Testis (tissue), 3 donors: Measurements from ENCODE around the gene KERA. TPM values are rescaled to one million over a fixed set of nuclear protein-coding genes. Genes with fewer than 3 reads are reported as not detected.

Experiments
- DNase-seq: peaks from one replicate; pipeline ENCODE4 v3.0.0-alpha.2; 2019
- H3K27ac ChIP-seq, 2 donors: fragments of 200-600 bp; sonication (generic); one replicate each; pipeline ENCODE4 v1.5.1; 2019
- H3K27me3 ChIP-seq: fragments of 200-600 bp; sonication (generic); one replicate; pipeline ENCODE4 v1.5.1; 2019
- H3K36me3 ChIP-seq: fragments of 200-600 bp; sonication (generic); one replicate; pipeline ENCODE4 v1.5.1; 2017; ENCODE audit warnings: low read depth; ENCODE audit errors: missing control alignments
- H3K4me1 ChIP-seq: fragments of 200-600 bp; sonication (generic); one replicate; pipeline ENCODE4 v1.5.1; 2019
- H3K4me3 ChIP-seq, 2 donors: fragments of 200-600 bp; sonication (generic); one replicate each; pipeline ENCODE4 v1.5.1; 2017 to 2019
- H3K9me3 ChIP-seq: fragments of 200-600 bp; sonication (generic); one replicate; pipeline ENCODE4 v1.5.1; 2017
- CTCF ChIP-seq, 3 experiments: fragments of 450-650 bp in 2 of 3; fragments of 200-600 bp in 1 of 3; sonication (generic) in 1 of 3; IDR thresholded peaks; one replicate each; pipeline ENCODE4 v1.5.1; 2016 to 2019; ENCODE audit warnings: antibody characterized with exemption in 3 of 3, mild to moderate bottlenecking in 2 of 3, moderate library complexity in 1 of 3
- POLR2A ChIP-seq: fragments of 450-650 bp; IDR thresholded peaks from one replicate; pipeline ENCODE4 v1.6.1; 2017; ENCODE audit warnings: antibody characterized with exemption, mild to moderate bottlenecking, moderate library complexity
- WGBS, 2 donors: methylation state at CpG; one replicate each; pipeline ENCODE4 v1.1.5; 2018; 5-methylcytosine and 5-hydroxymethylcytosine counted together
- intact Hi-C: fragments of 100-400 bp; cut with DNase I; formaldehyde crosslinking; loops from one replicate; pipeline ENCODE4 v1.15.1; 2023; ENCODE audit warnings: low total_unique reads
- polyA plus RNA-seq: library from polyadenylated mRNA; stranded (reverse); fragments of 350-450 nt; fragmentation: Illumina TruSeq; extraction: RNeasy Lipid Tissue Mini Kit (QIAGEN cat#74804); gene quantifications from one replicate; pipeline ENCODE4 v1.2.3, GENCODE V29; 2014; ENCODE audit warnings: low read depth, low replicate concordance; ENCODE audit not compliant: insufficient read depth
- total RNA-seq, 2 donors: library from RNA; depleted of rRNA; stranded (reverse); fragments of >200 nt; gene quantifications; one replicate each; pipeline ENCODE4 v1.2.3, GENCODE V29; 2016

KERA gene
- total and polyA plus RNA-seq, 3 donors from 2014 or later, result 0.24 TPM; not detected in 2

GRCh38 chr12:91007531-91008290, 50.1 kb downstream of the KERA start:
- intact Hi-C loops, result no loop called here
- H3K4me1 ChIP-seq, result no peaks in the 10 kb centered on the region
- TF ChIP-seq POLR2A (no peak), CTCF (IDR thresholded peaks at IDR 0.05) (no peak)
- no peak for DNase-seq
- H3K9me3 ChIP-seq, result no peaks in the 10 kb centered on the region
- no peaks in the 10 kb centered on the region for H3K27me3 ChIP-seq
- no peak overlapping the region for H3K27ac ChIP-seq
- 79 to 86% methylated on average over 2 of the region's 2 CpGs for WGBS, 2 donors
- no peaks in the 10 kb centered on the region for H3K36me3 ChIP-seq
- no peak overlapping the region for H3K4me3 ChIP-seq

- TF ChIP-seq POLR2A (no peak), CTCF (IDR thresholded peaks at IDR 0.05) (no peak)
- H3K4me1 ChIP-seq, result no peaks in the 10 kb centered on the region
- H3K4me3 ChIP-seq, result no peak within 1 kb of the TSS
- no peaks in the 10 kb centered on the region for H3K9me3 ChIP-seq
- no peak within 1 kb of the TSS for H3K27ac ChIP-seq
- no peak for DNase-seq
- no peaks in the 10 kb centered on the region for H3K36me3 ChIP-seq
- no peaks in the 10 kb centered on the region for H3K27me3 ChIP-seq
- intact Hi-C loops, result no loop called here
These were observed 53.0 kb downstream of the KERA start, which contains the start of gene EPYC for GRCh38 chr12:91004872-91005271. TSS of gene EPYC (minus strand) at chr12:91004972. CDS start at chr12:91002565, 2,407 bp downstream.

- H3K27ac ChIP-seq, result no peak overlapping the region
- no peaks in the 10 kb centered on the region for H3K27me3 ChIP-seq
- DNase-seq, result no peak
- H3K9me3 ChIP-seq, result no peaks in the 10 kb centered on the region
- H3K4me1 ChIP-seq, result no peaks in the 10 kb centered on the region
- TF ChIP-seq CTCF (IDR thresholded peaks at IDR 0.05) (no peak), POLR2A (no peak)
- intact Hi-C loops, result no loop called here
- no peak overlapping the region for H3K4me3 ChIP-seq
- no peaks in the 10 kb centered on the region for H3K36me3 ChIP-seq
These were observed 54.1 kb downstream of the KERA start for GRCh38 chr12:91003737-91004136.

GRCh38 chr12:91001306-91001705, 56.5 kb downstream of the KERA start:
- Histone ChIP-seq H3K27me3 (no peaks in the 10 kb centered on the region), H3K9me3 (no peaks in the 10 kb centered on the region), H3K27ac (no peak overlapping the region), H3K4me3 (no peak overlapping the region), H3K36me3 (no peaks in the 10 kb centered on the region), H3K4me1 (no peaks in the 10 kb centered on the region)
- 50 to 74% methylated on average over 1 of the region's 1 CpG for WGBS, 2 donors
- no peak for TF ChIP-seq CTCF (IDR thresholded peaks at IDR 0.05)
- TF ChIP-seq POLR2A, result no peak
- DNase-seq, result no peak
- intact Hi-C loops, result no loop called here

Other genes starting within 250 kb of the KERA start
- gene CCER1, start 102.8 kb downstream of the KERA start, total RNA-seq, result 10 to 100 TPM; 17.8 to 58.6 TPM
- 77.3 TPM for gene CCER1, start 102.8 kb downstream of the KERA start, polyA plus RNA-seq
- gene EPYC, start 53.1 kb downstream of the KERA start, total RNA-seq, result not detected
- gene EPYC, start 53.1 kb downstream of the KERA start, polyA plus RNA-seq, result 1.6 TPM
- gene LUM, start 53.5 kb upstream of the KERA start, total RNA-seq, result 10 to 100 TPM in 1 of 2 donors, 1 to 10 TPM in 1; 8.3 to 17.5 TPM
- gene LUM, start 53.5 kb upstream of the KERA start, polyA plus RNA-seq, result 213 TPM
- gene DCN, start 124.8 kb upstream of the KERA start, total RNA-seq, result 100 to 1,000 TPM; 144 to 329 TPM
- gene DCN, start 124.8 kb upstream of the KERA start, polyA plus RNA-seq, result 1,453 TPM